Transverse colon (tissue), 4 donors: Measurements from ENCODE around the gene TOMM20. TPM values are rescaled to one million over a fixed set of nuclear protein-coding genes. Genes with fewer than 3 reads are reported as not detected.
A peak's percentile ranks its signal among the peaks of the same experiment; 100 is the strongest.

Source experiments
- DNase-seq: peaks from one replicate; pipeline ENCODE4 v3.0.0-alpha.2; 2019
- H3K27ac ChIP-seq, 4 donors: fragments of 200-600 bp; sonication (generic); 2 replicates each; pipeline ENCODE4 v1.5.1; 2016 to 2018; ENCODE audit warnings: inconsistent platforms in 4 of 4
- H3K27me3 ChIP-seq: fragments of 200-600 bp; sonication (generic); 2 replicates; pipeline ENCODE4 v1.5.1; 2017; ENCODE audit warnings: inconsistent platforms
- H3K36me3 ChIP-seq, 4 donors: fragments of 200-600 bp; sonication (generic); 2 replicates each; pipeline ENCODE4 v1.5.1; 2017 to 2019; ENCODE audit warnings: inconsistent platforms in 4 of 4
- H3K4me1 ChIP-seq, 4 donors: fragments of 200-600 bp; sonication (generic); 2 replicates each; pipeline ENCODE4 v1.5.1; 2017 to 2020; ENCODE audit warnings: inconsistent platforms in 4 of 4
- H3K4me3 ChIP-seq, 4 donors: fragments of 200-600 bp; sonication (generic); 1 replicate in 1 of 4; 2 replicates in 3 of 4; pipeline versions ENCODE4 v1.5.1 to v1.6.1; 2017 to 2019; ENCODE audit warnings: inconsistent platforms in 4 of 4
- H3K9me3 ChIP-seq, 2 donors: fragments of 200-600 bp; sonication (generic); 2 replicates each; pipeline ENCODE4 v1.5.1; 2017 to 2019; ENCODE audit warnings: inconsistent platforms in 2 of 2
- EP300 ChIP-seq: sonication (generic); formaldehyde crosslinking; IDR thresholded peaks from one replicate; pipeline ENCODE4 v1.6.1; 2017; ENCODE audit warnings: antibody characterized with exemption, low read depth
- POLR2A ChIP-seq: fragments of 450-650 bp; IDR thresholded peaks from one replicate; pipeline ENCODE4 v1.6.1; 2016; ENCODE audit warnings: antibody characterized with exemption, mild to moderate bottlenecking, moderate library complexity
- POLR2AphosphoS5 ChIP-seq, 3 donors: sonication (generic); formaldehyde crosslinking; IDR thresholded peaks; one replicate each; pipeline ENCODE4 v1.6.1; 2016; ENCODE audit warnings: antibody characterized with exemption in 3 of 3
- WGBS, 2 donors: methylation state at CpG; one replicate each; pipeline ENCODE4 v1.1.5; 2018; ENCODE audit warnings: low coverage in 1 of 2; 5-methylcytosine and 5-hydroxymethylcytosine counted together
- in situ Hi-C, 4 donors: fragments of 200-750 bp; cut with MboI; loops; one replicate each; pipeline versions ENCODE4 v1.15.0 to v1.15.1; 2017; ENCODE audit warnings: low sequenced_read_pairs in 3 of 4, low pct_ligation_motif_present in 1 of 4, low pct_unique_long_range_greater_than_20kb in 1 of 4
- intact Hi-C: fragments of 100-400 bp; cut with DNase I; formaldehyde crosslinking; loops from one replicate; pipeline ENCODE4 v1.15.1; 2023; ENCODE audit warnings: low total_unique reads
- total RNA-seq, 4 donors: library from RNA; depleted of rRNA; stranded (reverse); fragments of >200 nt; gene quantifications; one replicate each; pipeline ENCODE4 v1.1.0, GENCODE V29; 2016
- TF ChIP-seq, protein P1 (sequence below), 5 experiments: fragments of 200-600 bp in 3 of 5; fragments of 450-650 bp in 2 of 5; sonication (generic) in 3 of 5; IDR thresholded peaks; 1 replicate in 2 of 5; 2 replicates in 3 of 5; pipeline ENCODE4 v1.5.1; 2016 to 2017; ENCODE audit warnings: antibody characterized with exemption in 5 of 5, inconsistent platforms in 3 of 5, mild to moderate bottlenecking in 2 of 5, moderate library complexity in 1 of 5

TOMM20 gene
- total RNA-seq, 4 donors from 2014 or later: 16.9 to 72.9 (median 54.5) TPM

DNA sequence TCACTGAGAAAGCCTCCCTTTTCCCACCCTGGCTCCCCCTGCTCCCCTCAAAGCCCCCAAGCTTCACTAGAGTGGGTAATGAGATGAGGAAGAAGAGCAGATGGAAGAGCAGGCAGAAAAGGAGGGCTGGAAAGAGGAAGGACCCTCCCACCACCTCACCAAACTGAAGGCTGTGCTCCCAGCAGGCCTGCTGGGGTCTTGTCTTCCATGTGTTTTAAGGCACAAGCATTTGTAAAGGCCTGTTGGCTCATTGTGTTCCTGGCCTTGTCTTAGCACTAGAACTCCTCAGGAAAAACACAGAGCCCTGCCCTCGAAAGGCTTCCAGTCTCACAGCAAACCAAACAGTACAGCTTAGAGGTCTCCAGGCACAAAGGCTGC lies 51.5 kb downstream of the TOMM20 start:
- no peak overlapping the region for H3K4me3 ChIP-seq
- H3K4me1 ChIP-seq: peaks cover 47 to 74% (median 57%) of the 10 kb centered on the region in 4 donors
- intact Hi-C loops (no loop called here), in situ Hi-C loops (loop anchor here in 1 of 4 donors (10.0 kb wide), 1 partner anchor 102 kb away; no protein-coding TSS in a partner anchor)
- H3K27me3 ChIP-seq: no peaks in the 10 kb centered on the region
- no peak for DNase-seq
- WGBS, 2 donors: 75% methylated on average over 1 of the region's 1 CpG; no CpG with 5 or more reads in 1 of the 2 donors
- no peak for TF ChIP-seq EP300
- no peak for TF ChIP-seq POLR2A
- TF ChIP-seq, protein P1, sequence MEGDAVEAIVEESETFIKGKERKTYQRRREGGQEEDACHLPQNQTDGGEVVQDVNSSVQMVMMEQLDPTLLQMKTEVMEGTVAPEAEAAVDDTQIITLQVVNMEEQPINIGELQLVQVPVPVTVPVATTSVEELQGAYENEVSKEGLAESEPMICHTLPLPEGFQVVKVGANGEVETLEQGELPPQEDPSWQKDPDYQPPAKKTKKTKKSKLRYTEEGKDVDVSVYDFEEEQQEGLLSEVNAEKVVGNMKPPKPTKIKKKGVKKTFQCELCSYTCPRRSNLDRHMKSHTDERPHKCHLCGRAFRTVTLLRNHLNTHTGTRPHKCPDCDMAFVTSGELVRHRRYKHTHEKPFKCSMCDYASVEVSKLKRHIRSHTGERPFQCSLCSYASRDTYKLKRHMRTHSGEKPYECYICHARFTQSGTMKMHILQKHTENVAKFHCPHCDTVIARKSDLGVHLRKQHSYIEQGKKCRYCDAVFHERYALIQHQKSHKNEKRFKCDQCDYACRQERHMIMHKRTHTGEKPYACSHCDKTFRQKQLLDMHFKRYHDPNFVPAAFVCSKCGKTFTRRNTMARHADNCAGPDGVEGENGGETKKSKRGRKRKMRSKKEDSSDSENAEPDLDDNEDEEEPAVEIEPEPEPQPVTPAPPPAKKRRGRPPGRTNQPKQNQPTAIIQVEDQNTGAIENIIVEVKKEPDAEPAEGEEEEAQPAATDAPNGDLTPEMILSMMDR (IDR thresholded peaks at IDR 0.05): no peak
- no peak for TF ChIP-seq POLR2AphosphoS5 (IDR thresholded peaks at IDR 0.05)
- H3K9me3 ChIP-seq: no peaks in the 10 kb centered on the region
- peak overlapping the region; percentile 45 to 91 (median 82) for H3K27ac ChIP-seq
- no peaks in the 10 kb centered on the region for H3K36me3 ChIP-seq

DNA sequence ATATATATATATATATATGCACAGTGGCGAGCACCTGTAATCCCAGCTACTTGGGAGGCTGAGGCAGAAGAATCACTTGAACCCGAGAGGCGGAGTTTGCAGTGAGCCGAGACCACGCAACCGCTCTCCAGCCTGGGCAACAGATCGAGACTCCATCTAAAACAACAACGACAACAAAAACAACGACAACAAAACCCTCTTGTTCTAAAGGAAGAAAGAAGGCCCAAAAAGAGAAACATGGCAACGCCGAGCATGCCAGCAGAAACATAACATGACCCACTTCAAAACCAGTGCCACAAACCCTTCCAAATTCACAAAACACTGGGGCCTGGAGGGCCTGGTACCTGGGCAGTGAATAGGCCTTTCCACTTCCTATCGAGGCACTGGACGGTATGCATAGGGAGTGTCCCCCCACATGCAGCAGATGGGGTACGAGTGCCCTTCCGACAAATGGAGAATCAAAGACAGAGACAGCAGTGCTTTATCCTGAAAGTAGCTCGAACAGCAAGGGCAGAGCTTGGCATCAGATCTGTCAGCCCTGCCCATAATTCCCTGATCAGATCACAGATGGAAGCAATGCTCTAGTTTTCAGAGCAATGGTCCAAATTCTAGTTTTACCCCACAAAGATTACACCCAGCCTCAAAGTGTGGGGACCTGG lies 52.0 kb downstream of the TOMM20 start:
- in situ Hi-C loops: loop anchor here in 1 of 4 donors (10.0 kb wide), 1 partner anchor 102 kb away; no protein-coding TSS in a partner anchor
- intact Hi-C loops: no loop called here
- peak overlapping the region; percentile 45 to 91 (median 88) for H3K27ac ChIP-seq
- no peaks in the 10 kb centered on the region for H3K9me3 ChIP-seq
- no peak for DNase-seq
- no peaks in the 10 kb centered on the region for H3K36me3 ChIP-seq
- no peaks in the 10 kb centered on the region for H3K27me3 ChIP-seq
- 95% methylated on average over 9 to 16 of the region's 16 CpGs for WGBS, 2 donors
- no peak for TF ChIP-seq EP300
- TF ChIP-seq, protein P1 (IDR thresholded peaks at IDR 0.05): no peak
- TF ChIP-seq POLR2A: no peak
- no peak for TF ChIP-seq POLR2AphosphoS5 (IDR thresholded peaks at IDR 0.05)
- peaks cover 47 to 69% (median 54%) of the 10 kb centered on the region in 4 donors for H3K4me1 ChIP-seq
- H3K4me3 ChIP-seq: no peak overlapping the region

DNA sequence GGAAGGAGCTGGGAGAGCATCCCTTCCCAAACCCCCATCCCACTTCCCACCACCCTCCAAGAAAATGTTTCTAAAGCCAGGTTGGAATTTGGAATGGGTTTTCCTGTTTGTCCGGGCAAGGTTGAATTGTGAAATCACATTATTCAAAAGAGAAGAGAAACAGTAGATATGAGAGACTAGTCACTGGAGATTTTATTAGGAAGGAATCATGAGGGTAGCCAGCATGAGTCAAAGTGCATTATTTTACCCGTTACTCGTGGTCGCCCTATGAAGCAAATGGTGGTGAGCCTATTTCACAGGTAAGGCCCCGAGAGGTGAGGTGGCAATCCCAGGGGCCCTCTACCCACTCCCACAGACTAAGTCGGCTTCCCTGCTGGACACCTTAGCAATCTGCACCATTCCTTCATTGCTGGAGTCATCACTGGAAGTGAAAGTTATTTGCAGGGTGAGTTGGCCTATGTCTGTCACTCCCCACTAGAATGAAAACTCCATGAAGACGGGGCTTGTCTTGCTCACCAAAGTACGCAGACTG lies 52.8 kb downstream of the TOMM20 start:
- peak overlapping the region; percentile 86 to 91 (median 90) for H3K27ac ChIP-seq
- in situ Hi-C loops: loop anchor here in 1 of 4 donors (10.0 kb wide), 1 partner anchor 101 kb away; no protein-coding TSS in a partner anchor
- intact Hi-C loops: no loop called here
- H3K27me3 ChIP-seq: no peaks in the 10 kb centered on the region
- H3K9me3 ChIP-seq: no peaks in the 10 kb centered on the region
- no peaks in the 10 kb centered on the region for H3K36me3 ChIP-seq
- WGBS, 2 donors: 67 to 70% methylated on average over 2 to 8 of the region's 8 CpGs
- no peak for DNase-seq
- H3K4me1 ChIP-seq: peaks cover 47 to 62% (median 49%) of the 10 kb centered on the region in 4 donors
- TF ChIP-seq EP300 (no peak), POLR2AphosphoS5 (IDR thresholded peaks at IDR 0.05) (no peak), POLR2A (no peak)
- TF ChIP-seq, protein P1 (IDR thresholded peaks at IDR 0.05): no peak
- H3K4me3 ChIP-seq: no peak overlapping the region

DNA sequence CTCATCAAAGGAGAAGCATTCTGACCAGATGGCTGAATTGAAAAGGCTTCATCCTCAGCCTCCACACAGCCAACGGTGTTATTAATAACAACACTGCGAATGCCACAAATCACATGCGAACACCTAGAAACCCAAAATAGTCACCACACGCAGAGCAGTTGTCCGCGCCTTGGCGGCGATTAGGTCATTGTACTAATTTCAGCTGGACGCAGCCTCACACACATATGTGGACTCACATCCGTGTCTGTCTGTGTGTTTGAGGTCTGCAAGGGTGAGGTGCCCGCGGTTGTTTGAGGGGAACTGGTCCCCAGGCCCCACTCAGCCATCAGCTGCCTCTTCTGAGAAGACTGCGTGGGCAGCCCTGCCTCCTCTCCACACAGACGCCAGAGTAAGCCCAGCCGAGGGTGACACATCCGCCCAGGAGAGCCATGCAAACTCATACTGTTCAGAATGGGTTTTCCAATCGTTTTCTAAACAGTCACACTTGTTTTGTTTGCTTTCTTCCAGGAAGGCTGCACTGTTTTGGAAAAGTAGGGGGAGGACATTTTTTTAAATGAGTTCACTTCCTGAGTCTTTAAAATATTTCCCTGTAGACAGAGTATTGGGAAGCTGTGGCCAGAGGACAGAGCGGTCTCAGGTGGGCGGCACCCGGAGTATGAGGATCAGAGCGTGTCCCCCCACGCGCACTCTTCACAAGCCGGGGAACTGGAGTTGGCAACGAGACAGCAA lies 53.4 kb downstream of the TOMM20 start:
- DNase-seq: peak; percentile 58
- Histone ChIP-seq H3K4me1 (peaks cover 47 to 61% (median 49%) of the 10 kb centered on the region in 4 donors), H3K4me3 (no peak overlapping the region), H3K9me3 (no peaks in the 10 kb centered on the region), H3K27ac (peak overlapping the region; percentile 86 to 91 (median 90)), H3K36me3 (no peaks in the 10 kb centered on the region), H3K27me3 (no peaks in the 10 kb centered on the region)
- TF ChIP-seq EP300: peak; percentile 3
- TF ChIP-seq, protein P1 (IDR thresholded peaks at IDR 0.05): no peak
- TF ChIP-seq POLR2A: no peak
- TF ChIP-seq POLR2AphosphoS5 (IDR thresholded peaks at IDR 0.05): peak in 2 of 3 donors; percentile 13 to 33
- in situ Hi-C loops (loop anchor here in 1 of 4 donors (10.0 kb wide), 1 partner anchor 100 kb away; no protein-coding TSS in a partner anchor), intact Hi-C loops (no loop called here)
- WGBS, 2 donors: 44 to 64% methylated on average over 10 to 25 of the region's 25 CpGs
